HG03095 (cell line): Measurements from ENCODE around the gene IPMK.
"Not testable (repeated sequence)": the region's sequence is repeated elsewhere in the genome, so short reads cannot be mapped to it uniquely, and the experiment has no call there.

Experiments
- ATAC-seq: cut with Tn5 transposase; IDR thresholded peaks from one replicate; pipeline ENCODE4 v1.9.1; 2021; ENCODE audit warnings: moderate library complexity; ENCODE audit not compliant: unreplicated experiment

IPMK gene

GRCh38 chr10:58157076-58157766 is 110.5 kb downstream of the IPMK start:
- ATAC-seq: no peak

GRCh38 chr10:58155941-58156340 is 111.8 kb downstream of the IPMK start:
- not testable (repeated sequence) for ATAC-seq

GRCh38 chr10:58153751-58154150 is 113.9 kb downstream of the IPMK start:
- no peak for ATAC-seq

GRCh38 chr10:58152673-58153263 is 114.9 kb downstream of the IPMK start:
- no peak for ATAC-seq

GRCh38 chr10:58150290-58150689 is 117.4 kb downstream of the IPMK start:
- ATAC-seq: no peak

GRCh38 chr10:58143944-58144343 is 123.8 kb downstream of the IPMK start:
- no peak for ATAC-seq
